Measurements from ENCODE around the gene MXRA7.

DNA sequence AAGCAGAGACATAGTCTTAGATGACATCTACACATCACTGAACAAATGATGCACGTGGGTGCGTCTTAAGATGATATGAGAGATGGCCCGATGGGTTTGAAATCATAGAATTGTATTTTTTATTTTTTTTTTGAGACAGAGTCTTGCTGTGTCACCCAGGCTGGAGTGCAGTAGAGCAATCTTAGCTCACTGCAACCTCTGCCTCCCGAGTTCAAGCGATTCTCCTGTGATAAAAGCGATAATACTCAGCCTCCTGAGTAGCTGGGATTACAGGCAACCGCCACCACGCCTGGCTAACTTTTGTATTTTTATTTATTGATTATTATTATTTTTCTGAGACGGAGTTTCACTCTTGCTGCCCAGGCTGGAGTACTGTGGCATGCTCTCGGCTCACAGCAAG is 72.5 kb downstream of the MXRA7 start:
- TF ChIP-seq, protein P1, sequence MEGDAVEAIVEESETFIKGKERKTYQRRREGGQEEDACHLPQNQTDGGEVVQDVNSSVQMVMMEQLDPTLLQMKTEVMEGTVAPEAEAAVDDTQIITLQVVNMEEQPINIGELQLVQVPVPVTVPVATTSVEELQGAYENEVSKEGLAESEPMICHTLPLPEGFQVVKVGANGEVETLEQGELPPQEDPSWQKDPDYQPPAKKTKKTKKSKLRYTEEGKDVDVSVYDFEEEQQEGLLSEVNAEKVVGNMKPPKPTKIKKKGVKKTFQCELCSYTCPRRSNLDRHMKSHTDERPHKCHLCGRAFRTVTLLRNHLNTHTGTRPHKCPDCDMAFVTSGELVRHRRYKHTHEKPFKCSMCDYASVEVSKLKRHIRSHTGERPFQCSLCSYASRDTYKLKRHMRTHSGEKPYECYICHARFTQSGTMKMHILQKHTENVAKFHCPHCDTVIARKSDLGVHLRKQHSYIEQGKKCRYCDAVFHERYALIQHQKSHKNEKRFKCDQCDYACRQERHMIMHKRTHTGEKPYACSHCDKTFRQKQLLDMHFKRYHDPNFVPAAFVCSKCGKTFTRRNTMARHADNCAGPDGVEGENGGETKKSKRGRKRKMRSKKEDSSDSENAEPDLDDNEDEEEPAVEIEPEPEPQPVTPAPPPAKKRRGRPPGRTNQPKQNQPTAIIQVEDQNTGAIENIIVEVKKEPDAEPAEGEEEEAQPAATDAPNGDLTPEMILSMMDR (IDR thresholded peaks at IDR 0.05) = no peak
- TF ChIP-seq POLR2A (IDR thresholded peaks at IDR 0.05) = no peak
